HL-60 (cell line): ENCODE measurements around the gene GPBP1.

Experiments
- POLR2AphosphoS5 ChIP-seq: IDR thresholded peaks from 2 replicates; pipeline ENCODE4 v1.6.1; 2012; ENCODE audit warnings: low read depth
- TF ChIP-seq, protein P1 (sequence below): IDR thresholded peaks from one replicate; pipeline ENCODE4 v1.5.1; 2011; ENCODE audit warnings: low read length, control low read depth, inconsistent platforms; ENCODE audit not compliant: insufficient read depth

DNA sequence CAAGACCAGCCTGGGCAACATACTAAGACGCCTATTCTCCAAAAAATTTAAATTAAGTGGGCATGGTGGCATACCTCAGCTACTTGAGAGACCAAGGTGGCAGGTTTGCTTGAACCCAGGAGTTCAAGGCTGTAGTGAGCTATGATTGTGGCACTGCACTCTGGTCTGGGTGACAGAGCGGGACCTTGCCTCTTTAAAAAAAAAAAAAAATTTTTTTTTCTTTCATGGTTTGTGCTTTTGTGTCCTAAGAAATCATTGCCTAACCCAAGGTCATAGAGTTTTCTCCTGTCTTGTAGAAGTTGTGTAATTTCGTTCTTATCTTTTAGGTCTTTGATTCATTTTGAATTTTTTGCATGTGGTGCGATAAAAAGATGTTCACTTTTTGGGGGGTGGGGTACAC is 12.3 kb downstream of the GPBP1 start:
- TF ChIP-seq, protein P1, sequence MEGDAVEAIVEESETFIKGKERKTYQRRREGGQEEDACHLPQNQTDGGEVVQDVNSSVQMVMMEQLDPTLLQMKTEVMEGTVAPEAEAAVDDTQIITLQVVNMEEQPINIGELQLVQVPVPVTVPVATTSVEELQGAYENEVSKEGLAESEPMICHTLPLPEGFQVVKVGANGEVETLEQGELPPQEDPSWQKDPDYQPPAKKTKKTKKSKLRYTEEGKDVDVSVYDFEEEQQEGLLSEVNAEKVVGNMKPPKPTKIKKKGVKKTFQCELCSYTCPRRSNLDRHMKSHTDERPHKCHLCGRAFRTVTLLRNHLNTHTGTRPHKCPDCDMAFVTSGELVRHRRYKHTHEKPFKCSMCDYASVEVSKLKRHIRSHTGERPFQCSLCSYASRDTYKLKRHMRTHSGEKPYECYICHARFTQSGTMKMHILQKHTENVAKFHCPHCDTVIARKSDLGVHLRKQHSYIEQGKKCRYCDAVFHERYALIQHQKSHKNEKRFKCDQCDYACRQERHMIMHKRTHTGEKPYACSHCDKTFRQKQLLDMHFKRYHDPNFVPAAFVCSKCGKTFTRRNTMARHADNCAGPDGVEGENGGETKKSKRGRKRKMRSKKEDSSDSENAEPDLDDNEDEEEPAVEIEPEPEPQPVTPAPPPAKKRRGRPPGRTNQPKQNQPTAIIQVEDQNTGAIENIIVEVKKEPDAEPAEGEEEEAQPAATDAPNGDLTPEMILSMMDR = no peak
- no peak for TF ChIP-seq POLR2AphosphoS5
